Measurements from ENCODE around the gene HPS1.

The HPS1 gene

DNA sequence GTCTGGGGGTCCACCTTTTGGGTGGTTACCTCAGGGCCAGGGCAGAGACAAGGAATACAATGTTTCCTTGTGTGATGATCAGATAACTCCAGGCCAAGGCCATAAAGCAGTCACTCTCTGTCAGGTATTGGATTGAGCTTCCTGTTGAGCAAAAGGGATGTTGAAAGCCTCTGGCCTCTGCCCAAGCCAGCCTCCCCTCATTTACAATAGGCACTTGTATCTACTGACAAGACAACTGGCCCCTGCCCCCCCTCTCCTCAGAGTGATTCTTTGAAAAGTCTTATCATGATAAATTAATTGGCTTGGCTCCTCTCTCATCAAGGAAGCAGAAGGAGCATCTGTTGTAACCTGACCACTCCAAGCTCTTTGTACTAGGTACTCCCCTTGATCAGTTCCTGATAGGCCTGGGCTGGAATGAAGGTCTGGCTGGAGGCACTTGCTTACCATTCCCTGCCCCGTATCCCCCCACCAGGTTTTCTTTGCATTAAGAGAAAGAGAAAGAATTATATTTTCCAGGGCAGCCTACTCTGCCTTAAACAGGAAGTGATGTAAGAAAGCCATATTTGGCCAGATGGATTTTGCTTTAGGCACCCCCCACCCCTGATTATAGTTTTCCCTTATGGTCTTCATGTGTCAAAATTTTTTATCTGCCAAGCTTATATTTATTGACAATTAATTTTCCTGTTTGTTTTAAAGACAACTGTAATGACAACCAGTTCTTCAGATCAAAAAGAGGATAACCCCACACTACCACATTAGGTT is 42.1 kb upstream of the HPS1 start:
- Histone ChIP-seq H3K27me3 (ENCODE audit: control insufficient read depth, low read length) (no peaks in the 10 kb centered on the region), H3K9me3 (ENCODE audit: control insufficient read depth, insufficient read depth, low read length) (no peaks in the 10 kb centered on the region; the same call in 1 of the 2 replicates), H3K4me3 (ENCODE audit: low read length) (no peak overlapping the region), H3K36me3 (ENCODE audit: control insufficient read depth, low read length) (no peaks in the 10 kb centered on the region), H3F3A (ENCODE audit: control insufficient read depth, insufficient read depth) (0 out of 2 replicates have a peak, but pooled peaks cover 3% of the 10 kb centered on the region), H4K20me1 (ENCODE audit: control insufficient read depth, insufficient read depth, low read depth, low read length) (no peaks in the 10 kb centered on the region), H3K4me1 (ENCODE audit: control insufficient read depth, low read length) (peaks cover 9% of the 10 kb centered on the region), H3K9me2 (replicated peaks; ENCODE audit: control insufficient read depth, low read length) (no peaks in the 10 kb centered on the region), H3K27ac (ENCODE audit: low read depth, low read length) (no peak overlapping the region), H3K4me2 (ENCODE audit: low read length) (no peak overlapping the region), H3K79me2 (ENCODE audit: control insufficient read depth, low read length) (no peaks in the 10 kb centered on the region)
- TF ChIP-seq, protein P1, sequence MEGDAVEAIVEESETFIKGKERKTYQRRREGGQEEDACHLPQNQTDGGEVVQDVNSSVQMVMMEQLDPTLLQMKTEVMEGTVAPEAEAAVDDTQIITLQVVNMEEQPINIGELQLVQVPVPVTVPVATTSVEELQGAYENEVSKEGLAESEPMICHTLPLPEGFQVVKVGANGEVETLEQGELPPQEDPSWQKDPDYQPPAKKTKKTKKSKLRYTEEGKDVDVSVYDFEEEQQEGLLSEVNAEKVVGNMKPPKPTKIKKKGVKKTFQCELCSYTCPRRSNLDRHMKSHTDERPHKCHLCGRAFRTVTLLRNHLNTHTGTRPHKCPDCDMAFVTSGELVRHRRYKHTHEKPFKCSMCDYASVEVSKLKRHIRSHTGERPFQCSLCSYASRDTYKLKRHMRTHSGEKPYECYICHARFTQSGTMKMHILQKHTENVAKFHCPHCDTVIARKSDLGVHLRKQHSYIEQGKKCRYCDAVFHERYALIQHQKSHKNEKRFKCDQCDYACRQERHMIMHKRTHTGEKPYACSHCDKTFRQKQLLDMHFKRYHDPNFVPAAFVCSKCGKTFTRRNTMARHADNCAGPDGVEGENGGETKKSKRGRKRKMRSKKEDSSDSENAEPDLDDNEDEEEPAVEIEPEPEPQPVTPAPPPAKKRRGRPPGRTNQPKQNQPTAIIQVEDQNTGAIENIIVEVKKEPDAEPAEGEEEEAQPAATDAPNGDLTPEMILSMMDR (IDR thresholded peaks at IDR 0.05; ENCODE audit: low read depth, low read length, poor library complexity, severe bottlenecking) = no peak
- TF ChIP-seq EZH2phosphoT487 (IDR thresholded peaks at IDR 0.05; ENCODE audit: borderline replicate concordance, low read length) = no peak

DNA sequence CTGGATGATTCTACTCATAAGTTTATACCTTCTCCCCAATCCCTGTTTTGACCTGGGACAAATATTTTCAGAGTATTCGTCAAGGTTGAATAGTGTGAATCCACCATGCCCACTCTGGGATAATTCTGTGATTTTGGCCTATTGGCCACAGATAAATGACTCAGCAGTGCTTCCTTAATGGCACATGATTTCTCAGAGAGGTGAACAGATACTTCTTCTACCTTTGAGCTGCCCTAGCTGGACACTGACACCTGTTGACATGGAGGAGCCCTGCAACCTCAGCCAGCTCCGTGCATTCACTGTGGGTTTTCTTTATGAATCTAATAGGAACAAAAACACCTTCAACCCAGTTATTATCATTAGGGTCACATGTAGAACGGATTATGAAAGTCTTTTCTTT is 40.9 kb upstream of the HPS1 start:
- TF ChIP-seq, protein P1 (IDR thresholded peaks at IDR 0.05; ENCODE audit: low read depth, low read length, poor library complexity, severe bottlenecking) = peak; percentile 15
- no peak for TF ChIP-seq EZH2phosphoT487 (IDR thresholded peaks at IDR 0.05; ENCODE audit: borderline replicate concordance, low read length)
- Histone ChIP-seq H3K9me3 (ENCODE audit: control insufficient read depth, insufficient read depth, low read length) (peaks cover 4% of the 10 kb centered on the region), H3K4me2 (ENCODE audit: low read length) (no peak overlapping the region), H3K9me2 (replicated peaks; ENCODE audit: control insufficient read depth, low read length) (no peaks in the 10 kb centered on the region), H3K4me3 (ENCODE audit: low read length) (no peak overlapping the region), H3K27me3 (ENCODE audit: control insufficient read depth, low read length) (no peaks in the 10 kb centered on the region), H3K36me3 (ENCODE audit: control insufficient read depth, low read length) (no peaks in the 10 kb centered on the region), H3K79me2 (ENCODE audit: control insufficient read depth, low read length) (no peaks in the 10 kb centered on the region), H3K4me1 (ENCODE audit: control insufficient read depth, low read length) (peaks cover 1% of the 10 kb centered on the region), H4K20me1 (ENCODE audit: control insufficient read depth, insufficient read depth, low read depth, low read length) (no peaks in the 10 kb centered on the region), H3F3A (ENCODE audit: control insufficient read depth, insufficient read depth) (no peaks in the 10 kb centered on the region), H3K27ac (ENCODE audit: low read depth, low read length) (no peak overlapping the region)

DNA sequence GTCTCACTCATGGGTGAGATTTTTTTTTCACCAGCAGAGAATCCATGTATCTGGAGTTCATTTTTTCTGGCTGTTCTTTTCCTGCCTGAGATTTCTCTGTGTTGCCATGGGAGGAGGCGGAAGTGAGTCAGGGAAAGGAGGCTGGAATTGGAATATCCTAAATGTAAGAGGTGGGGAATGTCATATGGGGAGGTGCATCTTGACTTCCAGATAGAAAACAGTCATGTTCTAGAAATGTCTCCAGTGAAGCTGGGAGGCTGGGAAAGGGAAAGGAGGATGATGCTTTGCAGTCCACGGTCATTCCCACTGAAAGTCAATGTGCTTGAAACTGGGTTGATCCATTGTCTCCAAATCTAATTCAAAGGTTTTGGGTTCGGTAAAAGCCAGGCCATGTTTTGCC is 39.7 kb upstream of the HPS1 start:
- Histone ChIP-seq H3K79me2 (ENCODE audit: control insufficient read depth, low read length) (no peaks in the 10 kb centered on the region), H3K27me3 (ENCODE audit: control insufficient read depth, low read length) (no peaks in the 10 kb centered on the region), H3F3A (ENCODE audit: control insufficient read depth, insufficient read depth) (no peaks in the 10 kb centered on the region), H4K20me1 (ENCODE audit: control insufficient read depth, insufficient read depth, low read depth, low read length) (no peaks in the 10 kb centered on the region), H3K27ac (ENCODE audit: low read depth, low read length) (no peak overlapping the region), H3K4me1 (ENCODE audit: control insufficient read depth, low read length) (peaks cover 8% of the 10 kb centered on the region), H3K4me2 (ENCODE audit: low read length) (no peak overlapping the region), H3K36me3 (ENCODE audit: control insufficient read depth, low read length) (no peaks in the 10 kb centered on the region), H3K9me2 (replicated peaks; ENCODE audit: control insufficient read depth, low read length) (no peaks in the 10 kb centered on the region), H3K9me3 (ENCODE audit: control insufficient read depth, insufficient read depth, low read length) (peaks cover 4% of the 10 kb centered on the region), H3K4me3 (ENCODE audit: low read length) (no peak overlapping the region)
- TF ChIP-seq EZH2phosphoT487 (IDR thresholded peaks at IDR 0.05; ENCODE audit: borderline replicate concordance, low read length) = no peak
- TF ChIP-seq, protein P1 (IDR thresholded peaks at IDR 0.05; ENCODE audit: low read depth, low read length, poor library complexity, severe bottlenecking) = no peak

Measured in DOHH2 (cell line).